Trophoblast cell (in vitro differentiated cells and primary cell): ENCODE measurements around the gene TMEM154.

Experiments used
- DNase-seq, 2 donors: peaks; one replicate each; pipeline ENCODE4 v3.0.0-alpha.2; 2016
- H2AFZ ChIP-seq: 2 replicates; pipeline ENCODE4 v1.6.1; 2013; ENCODE audit warnings: low read length, moderate library complexity, mild to moderate bottlenecking; ENCODE audit not compliant: insufficient read depth, poor library complexity
- H2AK5ac ChIP-seq: 2 replicates; pipeline ENCODE4 v1.6.1; 2013; ENCODE audit warnings: mild to moderate bottlenecking, low read length
- H2BK120ac ChIP-seq: 2 replicates; pipeline ENCODE4 v1.6.1; 2013; ENCODE audit warnings: low read length, mild to moderate bottlenecking, moderate library complexity; ENCODE audit not compliant: insufficient read depth, poor library complexity
- H2BK12ac ChIP-seq: 2 replicates; pipeline ENCODE4 v1.6.1; 2013; ENCODE audit warnings: mild to moderate bottlenecking, low read length, moderate library complexity
- H2BK5ac ChIP-seq: 2 replicates; pipeline ENCODE4 v1.6.1; 2013; ENCODE audit warnings: low read length, low read depth, moderate library complexity, mild to moderate bottlenecking; ENCODE audit not compliant: poor library complexity
- H3K14ac ChIP-seq: 2 replicates; pipeline ENCODE4 v1.6.1; 2013; ENCODE audit warnings: mild to moderate bottlenecking, low read length
- H3K18ac ChIP-seq: 2 replicates; pipeline ENCODE4 v1.6.1; 2013; ENCODE audit warnings: mild to moderate bottlenecking, low read length
- H3K23ac ChIP-seq: 2 replicates; pipeline ENCODE4 v1.6.1; 2013; ENCODE audit warnings: low read length
- H3K27ac ChIP-seq: 2 replicates; pipeline ENCODE4 v1.5.1; 2013; ENCODE audit warnings: low read depth, mild to moderate bottlenecking, inconsistent platforms, low read length, moderate library complexity
- H3K27me3 ChIP-seq: 2 replicates; pipeline ENCODE4 v1.6.1; 2013; ENCODE audit warnings: inconsistent platforms, mild to moderate bottlenecking, low read length, moderate library complexity; ENCODE audit not compliant: insufficient read depth
- H3K36me3 ChIP-seq, 2 experiments: 1 replicate in 1 of 2; 2 replicates in 1 of 2; pipeline ENCODE4 v1.6.1; 2013; ENCODE audit warnings: low read length in 2 of 2, mild to moderate bottlenecking in 2 of 2, moderate library complexity in 1 of 2; ENCODE audit not compliant: insufficient read depth in 2 of 2, control insufficient read depth in 1 of 2
- H3K4ac ChIP-seq: 2 replicates; pipeline ENCODE4 v1.6.1; 2013; ENCODE audit warnings: low read depth, mild to moderate bottlenecking, low read length, moderate library complexity
- H3K4me1 ChIP-seq, 2 experiments: 1 replicate in 1 of 2; 2 replicates in 1 of 2; pipeline ENCODE4 v1.6.1; 2013; ENCODE audit warnings: low read length in 2 of 2, mild to moderate bottlenecking in 2 of 2, moderate library complexity in 1 of 2; ENCODE audit not compliant: insufficient read depth in 2 of 2, control insufficient read depth in 1 of 2
- H3K4me2 ChIP-seq: 2 replicates; pipeline ENCODE4 v1.6.1; 2013; ENCODE audit warnings: inconsistent platforms, mild to moderate bottlenecking, low read length, moderate library complexity
- H3K4me3 ChIP-seq: 2 replicates; pipeline ENCODE4 v1.5.1; 2013; ENCODE audit warnings: mild to moderate bottlenecking, low read depth, low read length, inconsistent platforms
- H3K79me1 ChIP-seq: one replicate; pipeline ENCODE4 v1.6.1; 2013; ENCODE audit warnings: low read length
- H3K79me2 ChIP-seq: 2 replicates; pipeline ENCODE4 v1.6.1; 2013; ENCODE audit warnings: low read length, mild to moderate bottlenecking; ENCODE audit not compliant: control insufficient read depth, insufficient read depth, poor library complexity
- H3K9ac ChIP-seq: 2 replicates; pipeline ENCODE4 v1.6.1; 2013; ENCODE audit warnings: mild to moderate bottlenecking, low read length
- H3K9me3 ChIP-seq: 2 replicates; pipeline ENCODE4 v1.6.1; 2013; ENCODE audit warnings: low read depth, mild to moderate bottlenecking, control low read depth, inconsistent platforms, low read length; ENCODE audit not compliant: insufficient read depth
- H4K12ac ChIP-seq: 2 replicates; pipeline ENCODE4 v1.6.1; 2013; ENCODE audit warnings: low read depth, mild to moderate bottlenecking, low read length, moderate library complexity
- H4K8ac ChIP-seq: 2 replicates; pipeline ENCODE4 v1.6.1; 2013; ENCODE audit warnings: low read depth, mild to moderate bottlenecking, low read length, moderate library complexity
- H4K91ac ChIP-seq: one replicate; pipeline ENCODE4 v1.6.1; 2013; ENCODE audit warnings: low read depth, mild to moderate bottlenecking, low read length, moderate library complexity
- WGBS: extraction: QIAGEN DNeasy Blood & Tissue Kit; methylation state at CpG from one replicate; pipeline ENCODE4 v1.1.7; 2013; ENCODE audit warnings: missing lambda C conversion rate; ENCODE audit not compliant: insufficient read length, insufficient coverage; ENCODE audit errors: extremely low coverage; 5-methylcytosine and 5-hydroxymethylcytosine counted together

TMEM154 gene

GRCh38 chr4:152715076-152715475 lies 35.3 kb upstream of the TMEM154 start:
- Histone ChIP-seq H3K79me2 (no peaks in the 10 kb centered on the region), H3K4me2 (no peak overlapping the region), H3K79me1 (peaks cover 6% of the 10 kb centered on the region), H3K4me1 (peaks cover 1% of the 10 kb centered on the region in 2 experiments), H3K27ac (no peak overlapping the region), H3K27me3 (no peaks in the 10 kb centered on the region), H2BK120ac (no peak overlapping the region), H4K12ac (no peak overlapping the region), H4K91ac (no peak overlapping the region), H4K8ac (no peak overlapping the region), H3K18ac (no peak overlapping the region), H3K4me3 (no peak overlapping the region), H2BK5ac (no peak overlapping the region), H3K23ac (no peak overlapping the region), H3K9me3 (peaks cover 3% of the 10 kb centered on the region), H3K36me3 (no peaks in the 10 kb centered on the region), H3K14ac (no peak overlapping the region), H3K4ac (no peak overlapping the region), H2AFZ (no peak overlapping the region), H2BK12ac (no peak overlapping the region), H2AK5ac (no peak overlapping the region), H3K9ac (no peak overlapping the region)
- WGBS = no CpG with 5 or more reads among the region's 6 CpGs
- DNase-seq = no peak

- Histone ChIP-seq H2AFZ (no peak overlapping the region), H3K4me3 (no peak overlapping the region), H4K91ac (no peak overlapping the region), H3K14ac (no peak overlapping the region), H3K9ac (no peak overlapping the region), H3K27me3 (no peaks in the 10 kb centered on the region), H3K79me2 (no peaks in the 10 kb centered on the region), H3K18ac (no peak overlapping the region), H3K27ac (no peak overlapping the region), H4K8ac (no peak overlapping the region), H3K4me2 (no peak overlapping the region), H3K9me3 (peaks cover 3% of the 10 kb centered on the region), H4K12ac (no peak overlapping the region), H3K4ac (no peak overlapping the region), H3K79me1 (peaks cover 12% of the 10 kb centered on the region), H2BK5ac (no peak overlapping the region), H3K23ac (no peak overlapping the region), H3K36me3 (no peaks in the 10 kb centered on the region), H2BK120ac (no peak overlapping the region), H3K4me1 (peaks cover 8 to 10% of the 10 kb centered on the region in 2 experiments), H2AK5ac (no peak overlapping the region), H2BK12ac (peak overlapping the region; percentile 17)
- no CpG with 5 or more reads among the region's 2 CpGs for WGBS
- no peak for DNase-seq
Measured at GRCh38 chr4:152713951-152714705, 34.3 kb upstream of the TMEM154 start.

GRCh38 chr4:152709675-152710438 lies 30.1 kb upstream of the TMEM154 start:
- peaks cover under 1% of the 10 kb centered on the region for H3K9me3 ChIP-seq
- H3K4me1 ChIP-seq = peaks cover 17 to 22% of the 10 kb centered on the region in 2 experiments
- no peaks in the 10 kb centered on the region for H3K27me3 ChIP-seq
- H3K23ac ChIP-seq = no peak overlapping the region
- no peak overlapping the region for H3K9ac ChIP-seq
- no peak overlapping the region for H3K4me2 ChIP-seq
- no peak overlapping the region for H4K12ac ChIP-seq
- peaks cover 3% of the 10 kb centered on the region for H3K79me2 ChIP-seq
- no peak overlapping the region for H3K4me3 ChIP-seq
- peak overlapping the region; percentile 86 for H3K27ac ChIP-seq
- peaks cover 24% of the 10 kb centered on the region for H3K79me1 ChIP-seq
- peak overlapping the region; percentile 87 for H2AK5ac ChIP-seq
- peak overlapping the region; percentile 80 for H2BK5ac ChIP-seq
- H2AFZ ChIP-seq = no peak overlapping the region
- no peak overlapping the region for H4K8ac ChIP-seq
- H2BK120ac ChIP-seq = peak overlapping the region; percentile 90
- no peak overlapping the region for H3K14ac ChIP-seq
- H3K4ac ChIP-seq = no peak overlapping the region
- no CpG with 5 or more reads among the region's 6 CpGs for WGBS
- H2BK12ac ChIP-seq = peak overlapping the region; percentile 97
- H3K18ac ChIP-seq = peak overlapping the region; percentile 14
- DNase-seq = peak; percentile 12 to 45
- peak overlapping the region; percentile 50 for H4K91ac ChIP-seq
- no peaks in the 10 kb centered on the region for H3K36me3 ChIP-seq

DNA sequence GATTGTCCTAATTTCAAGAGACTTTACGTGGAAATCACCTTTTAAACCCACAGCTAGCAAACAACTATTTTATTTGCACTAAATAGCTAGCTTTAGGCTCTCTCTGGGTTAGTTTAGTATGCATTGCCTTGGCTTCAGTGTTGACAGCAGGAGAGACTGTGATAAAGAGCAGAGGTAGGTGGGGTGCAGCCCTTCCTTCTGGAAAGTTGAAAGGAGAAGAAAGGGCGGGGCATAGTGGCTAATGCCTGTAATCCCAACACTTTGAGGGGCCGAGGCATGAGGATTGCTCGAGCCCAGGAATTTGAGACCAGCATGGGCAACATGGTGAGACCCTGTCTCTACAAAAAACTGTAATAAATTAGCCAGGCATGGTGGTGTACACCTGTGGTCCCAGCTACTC lies 29.0 kb upstream of the TMEM154 start:
- Histone ChIP-seq H3K14ac (peak overlapping the region; percentile 29), H3K4me3 (no peak overlapping the region), H4K12ac (no peak overlapping the region), H3K23ac (no peak overlapping the region), H2BK120ac (peak overlapping the region; percentile 70), H4K91ac (peak overlapping the region; percentile 94), H3K79me2 (peaks cover 3% of the 10 kb centered on the region), H3K4me2 (peak overlapping the region; percentile 55), H2BK5ac (peak overlapping the region; percentile 80), H3K4me1 (peaks cover 17 to 22% of the 10 kb centered on the region in 2 experiments), H3K4ac (no peak overlapping the region), H2AFZ (peak overlapping the region; percentile 38), H2AK5ac (no peak overlapping the region), H2BK12ac (peak overlapping the region; percentile 79), H3K9me3 (peaks cover 4% of the 10 kb centered on the region), H3K27me3 (no peaks in the 10 kb centered on the region), H3K18ac (peak overlapping the region; percentile 77), H3K36me3 (no peaks in the 10 kb centered on the region), H3K79me1 (peaks cover 24% of the 10 kb centered on the region), H4K8ac (peak overlapping the region; percentile 53), H3K9ac (no peak overlapping the region), H3K27ac (peak overlapping the region; percentile 86)
- DNase-seq = no peak
- no CpG with 5 or more reads among the region's 4 CpGs for WGBS
